ENCODE results near the gene ZNF320. TPM values are rescaled to one million over a fixed set of nuclear protein-coding genes. Genes with fewer than 3 reads are reported as not detected.
"Not testable (repeated sequence)": the region's sequence is repeated elsewhere in the genome, so short reads cannot be mapped to it uniquely, and the experiment has no call there.

The ZNF320 gene
- total RNA-seq, 1 experiment from 2014 or later = 25.4 TPM

GRCh38 chr19:52942386-52943133 is 45.1 kb upstream of the ZNF320 start:
- peak; percentile 97 for DNase-seq (ENCODE audit: low spot score)
- peak overlapping the region; percentile 94 for H3K4me3 Mint-ChIP-seq
- no peaks in the 10 kb centered on the region for H3K9me3 Mint-ChIP-seq
- H3K4me1 Mint-ChIP-seq = peaks cover 47% of the 10 kb centered on the region
- H3K36me3 Mint-ChIP-seq = peaks cover 6% of the 10 kb centered on the region
- peak overlapping the region; percentile 92 for H3K27ac Mint-ChIP-seq
- H3K27me3 Mint-ChIP-seq (ENCODE audit: low read depth) = no peaks in the 10 kb centered on the region
- ATAC-seq = peak; percentile 54
- CTCF ChIA-PET = interaction anchor here (0.6 kb wide), 1 partner anchor 247 kb away, joined by 4 read pairs; no protein-coding TSS in a partner anchor
- POLR2A ChIA-PET = no interaction called here
- TF ChIP-seq MAX (CRISPR knock-in tag; IDR thresholded peaks at IDR 0.05) (0 out of 2 replicates have a peak, but pooled peaks have one; percentile 20), SP1 (CRISPR knock-in tag; conservative IDR thresholded peaks at IDR 0.05) (peak; percentile 65; the same call in 1 of the 2 replicates), ZNF263 (CRISPR knock-in tag; IDR thresholded peaks at IDR 0.05; ENCODE audit: low read depth) (peak; percentile 93), TCF7 (CRISPR knock-in tag; IDR thresholded peaks at IDR 0.05; ENCODE audit: low read depth) (no peak), ZNF423 (CRISPR knock-in tag; IDR thresholded peaks at IDR 0.05) (peak; percentile 72), ATF2 (CRISPR knock-in tag; IDR thresholded peaks at IDR 0.05; ENCODE audit: borderline replicate concordance, low read depth) (no peak)
- TF ChIP-seq, protein P1, sequence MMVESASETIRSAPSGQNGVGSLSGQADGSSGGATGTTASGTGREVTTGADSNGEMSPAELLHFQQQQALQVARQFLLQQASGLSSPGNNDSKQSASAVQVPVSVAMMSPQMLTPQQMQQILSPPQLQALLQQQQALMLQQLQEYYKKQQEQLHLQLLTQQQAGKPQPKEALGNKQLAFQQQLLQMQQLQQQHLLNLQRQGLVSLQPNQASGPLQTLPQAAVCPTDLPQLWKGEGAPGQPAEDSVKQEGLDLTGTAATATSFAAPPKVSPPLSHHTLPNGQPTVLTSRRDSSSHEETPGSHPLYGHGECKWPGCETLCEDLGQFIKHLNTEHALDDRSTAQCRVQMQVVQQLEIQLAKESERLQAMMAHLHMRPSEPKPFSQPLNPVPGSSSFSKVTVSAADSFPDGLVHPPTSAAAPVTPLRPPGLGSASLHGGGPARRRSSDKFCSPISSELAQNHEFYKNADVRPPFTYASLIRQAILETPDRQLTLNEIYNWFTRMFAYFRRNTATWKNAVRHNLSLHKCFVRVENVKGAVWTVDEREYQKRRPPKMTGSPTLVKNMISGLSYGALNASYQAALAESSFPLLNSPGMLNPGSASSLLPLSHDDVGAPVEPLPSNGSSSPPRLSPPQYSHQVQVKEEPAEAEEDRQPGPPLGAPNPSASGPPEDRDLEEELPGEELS (CRISPR knock-in tag; IDR thresholded peaks at IDR 0.05) = 0 out of 2 replicates have a peak, but pooled peaks have one; percentile 29

GRCh38 chr19:52941941-52942385 is 44.5 kb upstream of the ZNF320 start:
- DNase-seq (ENCODE audit: low spot score) (peak; percentile 45), ATAC-seq (peak; percentile 6)
- Mint-ChIP-seq H3K4me3 (peak overlapping the region; percentile 94), H3K36me3 (peaks cover 3% of the 10 kb centered on the region; the same call in 1 of the 2 replicates), H3K9me3 (no peaks in the 10 kb centered on the region), H3K27me3 (ENCODE audit: low read depth) (no peaks in the 10 kb centered on the region), H3K4me1 (peaks cover 47% of the 10 kb centered on the region), H3K27ac (peak overlapping the region; percentile 91)
- POLR2A ChIA-PET = interaction anchor here (0.7 kb wide), 2 partner anchors 20 to 32 kb away, joined by 5 to 9 read pairs; no protein-coding TSS in a partner anchor
- TF ChIP-seq MAX (CRISPR knock-in tag; IDR thresholded peaks at IDR 0.05) (peak; percentile 15; the same call in 1 of the 2 replicates), NR3C1 (CRISPR knock-in tag; conservative IDR thresholded peaks at IDR 0.05; ENCODE audit: low read depth) (no peak)
- CTCF ChIA-PET = no interaction called here

GRCh38 chr19:52941523-52941922 is 44.1 kb upstream of the ZNF320 start:
- ATAC-seq; DNase-seq (ENCODE audit: low spot score); H3K9me3 Mint-ChIP-seq; CTCF ChIA-PET; H3K27me3 Mint-ChIP-seq (ENCODE audit: low read depth); H3K36me3 Mint-ChIP-seq: not testable (repeated sequence)
- H3K4me1 Mint-ChIP-seq = peaks cover 43% of the 10 kb centered on the region
- POLR2A ChIA-PET = interaction anchor here (0.7 kb wide), 2 partner anchors 20 to 32 kb away, joined by 5 to 9 read pairs; no protein-coding TSS in a partner anchor
- peak overlapping the region; percentile 94 for H3K4me3 Mint-ChIP-seq
- H3K27ac Mint-ChIP-seq = peak overlapping the region; percentile 91

DNA sequence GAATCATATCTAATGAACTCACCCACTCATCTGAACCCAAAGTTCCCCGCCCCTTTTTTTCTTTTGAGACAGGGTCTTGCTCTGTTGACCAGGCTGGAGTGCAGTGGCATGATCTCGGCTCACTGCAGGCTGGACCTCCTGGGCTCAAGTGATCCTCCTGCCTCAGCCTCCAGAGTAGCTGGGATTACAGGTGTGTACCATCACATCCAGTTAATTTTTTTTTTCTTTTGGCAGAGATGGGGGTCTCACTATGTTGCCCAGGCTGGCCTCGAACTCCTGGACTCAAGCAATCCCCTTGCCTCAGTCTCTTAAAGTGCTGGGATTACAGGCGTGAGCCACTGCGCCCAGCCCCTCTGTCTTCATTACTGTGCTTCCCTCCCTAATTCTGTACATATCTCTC is 43.5 kb upstream of the ZNF320 start:
- POLR2A ChIA-PET = interaction anchor here (0.7 kb wide), 2 partner anchors 19 to 33 kb away, joined by 5 to 9 read pairs; no protein-coding TSS in a partner anchor
- CTCF ChIA-PET; H3K9me3 Mint-ChIP-seq; DNase-seq (ENCODE audit: low spot score); H3K27me3 Mint-ChIP-seq (ENCODE audit: low read depth); ATAC-seq; H3K36me3 Mint-ChIP-seq; H3K27ac Mint-ChIP-seq: not testable (repeated sequence)
- peak overlapping the region; percentile 94 for H3K4me3 Mint-ChIP-seq
- peak; percentile 61; the same call in 1 of the 2 replicates for TF ChIP-seq ZNF121 (CRISPR knock-in tag; IDR thresholded peaks at IDR 0.05)
- H3K4me1 Mint-ChIP-seq = peaks cover 40% of the 10 kb centered on the region

GRCh38 chr19:52938761-52939160 is 41.3 kb upstream of the ZNF320 start:
- H3K36me3 Mint-ChIP-seq = peaks cover 18% of the 10 kb centered on the region; the same call in 1 of the 2 replicates
- H3K9me3 Mint-ChIP-seq = no peaks in the 10 kb centered on the region
- DNase-seq (ENCODE audit: low spot score) (no peak), ATAC-seq (no peak)
- H3K4me3 Mint-ChIP-seq = no peak overlapping the region
- peaks cover 19% of the 10 kb centered on the region for H3K4me1 Mint-ChIP-seq
- ChIA-PET POLR2A (no interaction called here), CTCF (interaction anchor here (0.6 kb wide), 1 partner anchor 151 kb away, joined by 3 read pairs; no protein-coding TSS in a partner anchor)
- H3K27me3 Mint-ChIP-seq (ENCODE audit: low read depth) = no peaks in the 10 kb centered on the region
- H3K27ac Mint-ChIP-seq = peak overlapping the region; percentile 21; the same call in 1 of the 2 replicates
- TF ChIP-seq, protein P2, sequence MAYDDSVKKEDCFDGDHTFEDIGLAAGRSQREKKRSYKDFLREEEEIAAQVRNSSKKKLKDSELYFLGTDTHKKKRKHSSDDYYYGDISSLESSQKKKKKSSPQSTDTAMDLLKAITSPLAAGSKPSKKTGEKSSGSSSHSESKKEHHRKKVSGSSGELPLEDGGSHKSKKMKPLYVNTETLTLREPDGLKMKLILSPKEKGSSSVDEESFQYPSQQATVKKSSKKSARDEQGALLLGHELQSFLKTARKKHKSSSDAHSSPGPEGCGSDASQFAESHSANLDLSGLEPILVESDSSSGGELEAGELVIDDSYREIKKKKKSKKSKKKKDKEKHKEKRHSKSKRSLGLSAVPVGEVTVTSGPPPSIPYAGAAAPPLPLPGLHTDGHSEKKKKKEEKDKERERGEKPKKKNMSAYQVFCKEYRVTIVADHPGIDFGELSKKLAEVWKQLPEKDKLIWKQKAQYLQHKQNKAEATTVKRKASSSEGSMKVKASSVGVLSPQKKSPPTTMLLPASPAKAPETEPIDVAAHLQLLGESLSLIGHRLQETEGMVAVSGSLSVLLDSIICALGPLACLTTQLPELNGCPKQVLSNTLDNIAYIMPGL (CRISPR knock-in tag; IDR thresholded peaks at IDR 0.05) = no peak
- no peak for TF ChIP-seq PRDM15 (CRISPR knock-in tag; IDR thresholded peaks at IDR 0.05)
- TF ChIP-seq ZNF121 (CRISPR knock-in tag; IDR thresholded peaks at IDR 0.05) = no peak
- no peak for TF ChIP-seq GTF2I (CRISPR knock-in tag; conservative IDR thresholded peaks at IDR 0.05)
- TF ChIP-seq GRHL2 (CRISPR knock-in tag; IDR thresholded peaks at IDR 0.05; ENCODE audit: insufficient replicate concordance, severe bottlenecking) = no peak
